Kidney glomerular epithelial cell (primary cell): ENCODE measurements around the gene IHH.

ENCODE experiments used
- DNase-seq: peaks from one replicate; lab custom pipeline; 2025; lab: John Stamatoyannopoulos, UW

The IHH gene

GRCh38 chr2:219018726-219019125 lies 42.0 kb downstream of the IHH start:
- no peak for DNase-seq

- no peak for DNase-seq
These were observed 42.4 kb downstream of the IHH start for GRCh38 chr2:219018286-219018685.

GRCh38 chr2:219017201-219017931 lies 43.4 kb downstream of the IHH start:
- DNase-seq, result no peak

- no peak for DNase-seq
These were observed 44.0 kb downstream of the IHH start for GRCh38 chr2:219016721-219017120.

- no peak for DNase-seq
These were observed 49.8 kb downstream of the IHH start for GRCh38 chr2:219010873-219011272.

GRCh38 chr2:219010162-219010756 lies 50.5 kb downstream of the IHH start:
- no peak for DNase-seq

GRCh38 chr2:219009294-219009693 lies 51.4 kb downstream of the IHH start:
- no peak for DNase-seq
